Lower lobe of right lung (tissue), 2 donors: ENCODE data around the gene KIF5A. TPM values are rescaled to one million over a fixed set of nuclear protein-coding genes. Genes with fewer than 3 reads are reported as not detected.
"Not testable (repeated sequence)": the region's sequence is repeated elsewhere in the genome, so short reads cannot be mapped to it uniquely, and the experiment has no call there.

Experiments used
- ATAC-seq, 2 donors: fragments of 200-7000 bp; cut with Tn5 transposase; one replicate each; pipeline ENCODE4 v1.9.1; 2020 to 2022; ENCODE audit warnings: mild to moderate bottlenecking in 2 of 2, moderate library complexity in 2 of 2
- DNase-seq: peaks from one replicate; pipeline ENCODE4 v3.0.0-alpha.2; 2020
- H3K27ac ChIP-seq: fragments of 200-600 bp; one replicate; pipeline ENCODE4 v1.8.0; 2022
- H3K27me3 ChIP-seq: fragments of 200-600 bp; one replicate; pipeline ENCODE4 v1.8.0; 2022; ENCODE audit warnings: low read depth
- H3K36me3 ChIP-seq: fragments of 200-600 bp; one replicate; pipeline ENCODE4 v1.8.0; 2022; ENCODE audit warnings: mild to moderate bottlenecking
- H3K4me1 ChIP-seq: fragments of 200-600 bp; one replicate; pipeline ENCODE4 v1.8.0; 2022
- H3K4me3 ChIP-seq: fragments of 200-600 bp; one replicate; pipeline ENCODE4 v1.8.0; 2022; ENCODE audit warnings: mild to moderate bottlenecking
- H3K9me3 ChIP-seq: fragments of 200-600 bp; one replicate; pipeline ENCODE4 v1.8.0; 2022
- CTCF ChIP-seq: fragments of 200-600 bp; IDR thresholded peaks from one replicate; pipeline ENCODE4 v1.8.0; 2022; ENCODE audit warnings: antibody characterized with exemption, mild to moderate bottlenecking
- intact Hi-C: fragments of 100-400 bp; cut with DNase I; formaldehyde crosslinking; loops from one replicate; pipeline ENCODE4 v1.11.0; 2022
- total RNA-seq: library from RNA; stranded (reverse); fragmentation: NEBNext Ultra II Directional; extraction: Animal tissue kit (Norgen Biotek cat#: 25700); gene quantifications from one replicate; pipeline ENCODE4 v1.2.1, GENCODE V29; 2021
- donor health status: DM: no; HTN: yes; CAD: no; lungs with severe emphysema.

Gene KIF5A
- total RNA-seq, 1 donor from 2014 or later: 0.09 TPM

- DNase-seq (no peak), ATAC-seq (no peak)
- Histone ChIP-seq H3K4me1 (peaks cover 28% of the 10 kb centered on the region), H3K36me3 (peaks cover 75% of the 10 kb centered on the region), H3K27me3 (no peaks in the 10 kb centered on the region), H3K9me3 (no peaks in the 10 kb centered on the region), H3K4me3 (no peak overlapping the region), H3K27ac (no peak overlapping the region)
- TF ChIP-seq CTCF: no peak
- intact Hi-C loops: no loop called here
Measured at GRCh38 chr12:57515408-57515933, 34.4 kb upstream of the KIF5A start.

GRCh38 chr12:57515934-57516541 is 33.8 kb upstream of the KIF5A start:
- intact Hi-C loops: no loop called here
- H3K27ac ChIP-seq: no peak overlapping the region
- TF ChIP-seq CTCF: no peak
- H3K27me3 ChIP-seq: no peaks in the 10 kb centered on the region
- H3K4me3 ChIP-seq: no peak overlapping the region
- ATAC-seq: no peak
- peaks cover 30% of the 10 kb centered on the region for H3K4me1 ChIP-seq
- H3K36me3 ChIP-seq: peaks cover 70% of the 10 kb centered on the region
- no peak for DNase-seq
- H3K9me3 ChIP-seq: no peaks in the 10 kb centered on the region

- peaks cover 63% of the 10 kb centered on the region for H3K36me3 ChIP-seq
- H3K27ac ChIP-seq: no peak overlapping the region
- no peak for TF ChIP-seq CTCF
- DNase-seq (no peak), ATAC-seq (no peak)
- peaks cover 36% of the 10 kb centered on the region for H3K4me1 ChIP-seq
- intact Hi-C loops: no loop called here
- H3K4me3 ChIP-seq: no peak overlapping the region
- no peaks in the 10 kb centered on the region for H3K27me3 ChIP-seq
- H3K9me3 ChIP-seq: no peaks in the 10 kb centered on the region
Measured at GRCh38 chr12:57516617-57517153, 33.2 kb upstream of the KIF5A start.

GRCh38 chr12:57517187-57517586 is 32.7 kb upstream of the KIF5A start:
- H3K27ac ChIP-seq: no peak overlapping the region
- peaks cover 58% of the 10 kb centered on the region for H3K36me3 ChIP-seq
- DNase-seq (no peak), ATAC-seq (no peak)
- no peak for TF ChIP-seq CTCF
- H3K4me1 ChIP-seq: peaks cover 41% of the 10 kb centered on the region
- H3K4me3 ChIP-seq: no peak overlapping the region
- intact Hi-C loops: no loop called here
- H3K9me3 ChIP-seq: no peaks in the 10 kb centered on the region
- no peaks in the 10 kb centered on the region for H3K27me3 ChIP-seq

- intact Hi-C loops, H3K9me3 ChIP-seq, ATAC-seq, DNase-seq, H3K27me3 ChIP-seq: not testable (repeated sequence)
- H3K4me3 ChIP-seq: peak overlapping the region; percentile 90
- H3K4me1 ChIP-seq: peaks cover 41% of the 10 kb centered on the region
- H3K27ac ChIP-seq: peak overlapping the region; percentile 97
- H3K36me3 ChIP-seq: peaks cover 53% of the 10 kb centered on the region
Measured at GRCh38 chr12:57517718-57518117, 32.1 kb upstream of the KIF5A start.

GRCh38 chr12:57518176-57518919 is 31.5 kb upstream of the KIF5A start:
- H3K27me3 ChIP-seq: no peaks in the 10 kb centered on the region
- DNase-seq: no peak
- no peak for TF ChIP-seq CTCF
- peaks cover 42% of the 10 kb centered on the region for H3K4me1 ChIP-seq
- peaks cover 47% of the 10 kb centered on the region for H3K36me3 ChIP-seq
- intact Hi-C loops: no loop called here
- peak overlapping the region; percentile 97 for H3K27ac ChIP-seq
- H3K4me3 ChIP-seq: peak overlapping the region; percentile 90
- no peaks in the 10 kb centered on the region for H3K9me3 ChIP-seq
- ATAC-seq: no peak
